ENCODE measurements around the gene GALNT11. TPM values are rescaled to one million over a fixed set of nuclear protein-coding genes. Genes with fewer than 3 reads are reported as not detected.
"Not testable (repeated sequence)": the region's sequence is repeated elsewhere in the genome, so short reads cannot be mapped to it uniquely, and the experiment has no call there.

GALNT11 gene
- total RNA-seq, 1 donor from 2014 or later, result 57.7 TPM

DNA sequence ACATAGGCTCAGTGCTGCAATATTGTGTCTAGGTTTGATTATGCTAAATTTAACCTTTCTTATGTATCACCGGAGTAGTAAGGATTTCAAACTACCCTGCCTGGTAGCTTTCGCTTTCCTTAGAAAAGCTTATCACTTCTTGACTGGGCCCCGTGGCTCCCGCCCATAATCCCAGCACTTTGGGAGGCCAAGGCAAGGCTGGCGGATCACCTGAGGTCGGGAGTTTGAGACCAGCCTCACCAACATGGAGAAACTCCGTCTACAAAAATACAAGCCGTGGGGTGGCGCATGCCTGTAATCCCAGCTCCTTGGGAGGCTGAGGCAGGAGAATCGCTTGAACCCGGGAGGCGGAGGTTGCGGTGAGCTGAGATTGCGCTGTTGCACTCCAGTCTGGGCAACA is 49.9 kb downstream of the GALNT11 start:
- not testable (repeated sequence) for DNase-seq

DNA sequence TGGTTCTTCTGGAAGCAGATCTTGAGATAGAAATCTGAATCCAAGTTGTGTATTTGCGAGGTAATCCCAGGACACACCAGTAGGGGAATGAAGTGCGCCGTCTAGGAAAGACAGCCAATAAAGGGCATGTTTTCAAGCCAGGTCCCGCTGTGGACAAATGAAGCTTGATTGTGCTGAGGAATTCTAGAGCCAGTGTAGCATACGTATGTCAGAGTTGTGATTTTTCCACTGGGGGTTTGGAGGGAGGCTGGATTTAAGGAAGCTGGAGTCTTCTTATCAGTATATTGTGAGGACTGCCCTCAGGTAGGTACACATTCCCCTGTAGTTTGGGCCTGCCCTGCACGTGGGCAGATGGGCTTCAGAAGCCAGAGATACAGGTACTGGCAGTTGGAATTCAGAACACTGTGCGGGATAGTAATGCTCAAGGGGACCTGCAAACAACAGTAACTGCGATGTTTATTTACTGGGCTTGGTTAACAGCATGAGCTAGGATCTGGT is 50.9 kb downstream of the GALNT11 start:
- DNase-seq, result no peak

DNA sequence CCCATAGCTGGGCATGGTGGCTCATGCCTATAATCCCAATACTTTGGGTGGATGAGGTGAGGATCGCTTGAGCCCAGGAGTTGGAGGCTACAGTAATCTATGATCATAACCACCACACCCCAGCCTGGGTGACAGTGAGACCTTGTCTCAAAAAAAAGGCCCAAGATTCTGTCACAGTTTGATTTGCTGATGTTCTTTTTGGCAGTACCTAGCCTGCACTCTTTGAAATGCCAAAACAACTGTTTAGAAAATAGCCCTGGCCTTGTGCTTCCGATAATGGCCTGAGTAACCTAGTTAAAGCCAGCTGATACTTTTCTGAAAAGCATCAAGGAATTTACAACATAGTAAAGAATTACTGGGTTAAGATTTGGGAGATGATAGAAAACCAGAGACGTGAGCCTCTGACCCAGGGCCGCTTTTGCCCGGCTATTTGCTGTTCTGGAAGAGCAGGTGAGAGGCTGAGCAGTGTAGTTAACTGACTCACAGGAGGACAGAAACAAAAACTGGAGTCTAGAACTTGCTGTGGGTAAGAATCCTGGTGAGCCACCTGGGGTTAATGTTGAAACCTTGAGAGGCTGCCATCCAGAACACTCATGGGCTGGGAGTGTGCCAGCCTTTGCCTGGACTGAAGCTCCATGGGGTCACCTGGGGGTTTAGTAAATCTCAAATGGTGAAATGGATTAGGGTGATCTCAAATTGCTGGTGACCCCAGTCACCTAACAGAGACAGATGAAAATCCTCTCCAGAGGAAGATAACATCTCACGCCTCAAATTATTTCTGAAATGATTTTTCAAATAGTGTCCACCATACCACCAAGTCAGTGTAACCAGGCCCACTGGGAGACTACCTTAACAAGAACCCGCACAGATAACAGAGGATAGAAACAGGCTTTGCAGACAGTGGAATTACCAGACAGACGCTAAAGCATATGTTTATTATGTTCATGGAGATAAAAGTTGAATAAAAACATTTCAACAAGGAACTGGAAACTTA is 51.8 kb downstream of the GALNT11 start:
- no peak for DNase-seq

DNA sequence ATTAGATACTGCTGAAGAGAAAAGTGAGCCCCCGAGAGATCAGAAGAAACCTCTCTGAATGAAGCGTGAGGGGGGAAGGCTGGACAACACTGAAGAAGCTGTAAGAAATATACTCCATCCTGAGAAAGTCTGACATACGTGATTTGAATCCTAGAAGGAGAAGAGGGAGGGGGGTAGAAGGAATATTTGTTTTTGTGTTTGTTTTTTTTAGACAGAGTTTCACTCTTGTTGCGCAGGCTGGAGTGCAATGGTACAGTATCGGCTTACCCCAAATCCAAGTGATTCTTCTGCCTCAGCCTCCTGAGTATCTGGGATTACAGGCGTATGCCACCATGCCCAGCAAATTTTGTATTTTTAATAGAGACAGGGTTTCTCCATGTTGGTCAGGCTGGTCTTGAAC is 52.6 kb downstream of the GALNT11 start:
- DNase-seq, result no peak

DNA sequence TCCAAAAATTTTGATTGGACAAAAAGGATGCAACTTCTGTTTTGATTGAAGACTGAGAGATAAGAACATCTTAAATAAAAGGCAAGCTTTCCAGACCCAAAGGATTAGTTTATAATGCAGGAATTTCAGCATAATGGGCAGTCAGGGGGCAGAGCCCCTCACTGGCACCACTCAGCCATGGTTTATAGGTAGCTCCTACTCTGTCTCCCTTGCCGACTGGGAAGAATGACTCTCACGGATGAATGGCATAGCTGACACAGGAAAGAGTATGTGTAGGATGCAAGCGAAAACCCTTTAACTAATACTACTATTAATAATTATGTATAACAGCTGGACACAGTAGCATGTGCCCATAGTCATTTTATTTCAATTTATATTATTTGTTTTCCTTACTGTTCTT is 53.3 kb downstream of the GALNT11 start:
- DNase-seq, result no peak

- no peak for DNase-seq
These were observed 55.6 kb downstream of the GALNT11 start for GRCh38 chr7:152081088-152081487.

DNA sequence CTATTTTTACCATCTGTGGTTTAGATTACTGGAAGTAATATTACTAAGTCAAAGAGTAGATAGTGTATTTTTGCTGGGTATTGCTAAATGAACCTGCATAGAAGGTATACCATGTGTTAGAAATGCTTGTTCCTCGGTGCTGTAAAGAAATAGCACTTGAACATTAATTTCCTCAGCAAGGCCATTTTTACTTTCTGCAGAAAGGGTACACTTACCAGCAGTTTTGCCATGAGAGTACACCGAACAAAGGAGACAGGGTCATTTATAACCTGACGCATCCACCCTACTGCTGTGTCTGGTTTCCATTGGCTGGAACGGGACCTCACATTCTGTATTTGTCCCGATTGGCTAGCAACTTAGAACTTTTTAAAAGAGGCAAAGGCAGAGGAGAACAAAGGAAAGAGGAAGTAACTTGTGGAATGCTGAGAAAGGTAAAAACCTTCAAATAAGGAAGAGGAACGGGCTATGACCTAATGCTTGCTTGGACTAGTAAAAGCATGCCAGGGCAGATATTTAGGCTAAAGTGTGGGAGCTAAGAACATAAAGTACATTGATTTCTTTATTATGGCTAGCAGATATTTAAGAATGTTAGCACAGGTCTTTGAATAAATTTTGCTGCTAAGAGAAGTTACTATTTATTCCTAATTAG is 56.7 kb downstream of the GALNT11 start:
- not testable (repeated sequence) for DNase-seq

GRCh38 chr7:152085131-152085530 is 59.7 kb downstream of the GALNT11 start:
- DNase-seq, result no peak

GRCh38 chr7:152086513-152086912 is 61.0 kb downstream of the GALNT11 start:
- DNase-seq, result no peak

DNA sequence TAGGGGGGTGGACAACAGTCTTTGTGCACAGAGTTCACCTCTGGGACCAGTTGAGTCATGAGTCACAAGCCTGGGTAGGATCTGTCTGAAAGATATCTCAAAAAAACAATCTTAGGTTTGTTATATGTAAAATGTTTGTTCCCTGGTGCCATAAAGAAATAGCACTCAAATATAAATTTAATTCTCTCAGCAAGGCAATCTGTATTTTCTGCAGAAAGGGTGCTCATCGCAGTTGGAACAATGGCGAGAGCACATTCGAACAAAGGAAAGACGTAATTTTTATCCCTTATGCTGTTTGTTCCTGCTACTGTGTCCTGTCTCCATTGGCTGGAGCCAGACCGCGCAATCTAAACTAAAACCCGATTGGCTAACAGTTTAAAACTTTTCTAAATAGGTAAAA is 63.7 kb downstream of the GALNT11 start:
- DNase-seq, result no peak

DNA sequence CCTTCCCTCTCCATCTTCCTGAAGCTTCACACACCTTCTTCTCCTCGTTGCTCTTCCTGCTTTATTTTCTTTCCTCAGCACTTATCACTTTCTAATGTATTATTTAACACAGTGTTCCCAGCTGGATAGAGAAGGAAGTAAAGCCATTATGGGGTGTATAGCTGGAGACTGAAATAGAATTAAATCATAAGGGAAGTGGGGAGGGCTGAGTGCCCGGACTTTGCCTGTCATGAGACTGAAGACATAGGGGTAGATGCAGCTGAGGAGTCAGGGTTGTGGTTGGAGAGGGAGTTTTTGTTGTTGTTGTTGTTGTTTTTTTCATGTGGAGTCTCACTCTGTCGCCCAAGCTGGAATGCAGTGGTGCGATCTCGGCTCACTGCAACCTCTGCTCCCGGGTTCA is 65.3 kb downstream of the GALNT11 start:
- DNase-seq, result no peak

DNA sequence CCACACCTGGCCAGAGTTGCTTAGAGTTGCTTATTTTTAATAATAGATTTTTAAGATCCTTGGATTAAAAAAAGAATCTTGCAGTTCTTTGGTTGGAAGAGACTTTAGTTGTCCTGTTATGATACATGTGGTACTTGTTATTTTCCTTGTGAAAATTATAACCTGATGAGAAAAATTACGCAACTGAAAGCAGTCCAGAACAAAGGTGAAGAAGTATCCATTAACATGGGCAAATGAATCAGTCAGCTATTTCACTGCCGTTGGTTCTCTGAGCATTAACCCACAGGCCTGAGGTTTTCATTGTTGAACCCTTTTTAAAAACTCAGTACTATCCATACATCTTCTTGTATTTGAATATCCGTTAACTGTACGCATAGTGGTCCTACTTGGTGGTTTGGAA is 68.2 kb downstream of the GALNT11 start:
- no peak for DNase-seq

GRCh38 chr7:152095771-152096170 is 70.3 kb downstream of the GALNT11 start:
- no peak for DNase-seq

DNA sequence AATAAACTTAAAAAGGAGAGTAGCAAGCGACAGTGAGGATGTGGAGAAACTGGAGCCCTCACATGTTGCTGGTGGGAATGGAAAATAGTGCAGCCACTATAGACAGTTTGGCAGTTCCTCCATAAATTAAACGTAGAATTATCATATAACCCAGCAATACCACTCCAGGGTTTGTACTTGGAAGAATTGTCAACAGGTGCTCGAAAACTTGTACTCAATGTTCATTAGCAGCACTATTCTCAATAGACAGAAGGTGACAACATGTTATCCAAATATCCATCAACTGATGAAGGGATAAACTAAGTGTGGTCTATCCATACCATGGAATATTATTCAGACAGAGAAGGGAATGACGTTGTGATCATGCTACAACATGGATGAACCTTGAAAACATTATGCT is 71.9 kb downstream of the GALNT11 start:
- no peak for DNase-seq

- DNase-seq, result no peak
These were observed 77.6 kb downstream of the GALNT11 start for GRCh38 chr7:152103066-152103465.

- DNase-seq, result no peak
These were observed 78.2 kb downstream of the GALNT11 start for GRCh38 chr7:152103691-152104090.

GRCh38 chr7:152105205-152105604 is 79.7 kb downstream of the GALNT11 start:
- no peak for DNase-seq

DNA sequence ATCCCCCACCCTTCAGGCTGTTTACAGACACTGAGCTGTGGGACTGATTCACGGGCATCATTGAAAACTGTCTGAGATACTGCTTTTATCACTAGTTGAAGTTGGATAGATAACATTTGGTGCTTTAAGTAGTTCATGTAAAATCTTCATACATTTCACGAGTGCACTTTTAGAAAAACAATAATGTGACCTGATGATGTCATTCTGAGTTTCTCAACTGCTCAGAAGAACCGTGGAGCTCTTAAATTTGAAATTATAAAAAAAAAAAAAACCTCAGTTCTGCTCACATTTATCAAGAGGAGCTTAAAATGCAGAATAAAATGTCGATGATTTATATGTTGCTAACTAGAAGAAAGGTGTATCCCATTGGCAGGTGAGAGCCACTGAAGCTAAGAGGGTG is 81.5 kb downstream of the GALNT11 start:
- no peak for DNase-seq

- DNase-seq, result no peak
These were observed 82.5 kb downstream of the GALNT11 start for GRCh38 chr7:152107945-152108344.

DNA sequence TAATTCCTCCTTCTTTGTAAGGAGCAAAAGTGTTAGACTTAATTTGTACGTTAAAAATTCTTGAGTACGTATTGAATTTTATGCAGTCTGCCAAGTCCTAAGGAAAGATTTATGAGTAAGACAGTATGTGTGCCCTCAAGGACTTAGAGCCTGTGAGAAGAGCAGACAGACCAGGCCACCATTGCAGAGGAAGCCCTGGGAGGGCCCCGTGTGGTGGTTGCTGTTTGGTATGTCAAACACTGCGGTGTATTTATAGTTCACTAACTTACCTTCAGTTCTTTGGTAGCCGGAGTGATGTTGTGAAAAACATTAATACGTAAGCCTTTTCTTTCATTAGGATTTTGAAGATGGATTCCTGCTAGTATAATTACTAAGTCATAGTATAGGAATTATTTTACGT is 82.9 kb downstream of the GALNT11 start:
- DNase-seq, result no peak

DNA sequence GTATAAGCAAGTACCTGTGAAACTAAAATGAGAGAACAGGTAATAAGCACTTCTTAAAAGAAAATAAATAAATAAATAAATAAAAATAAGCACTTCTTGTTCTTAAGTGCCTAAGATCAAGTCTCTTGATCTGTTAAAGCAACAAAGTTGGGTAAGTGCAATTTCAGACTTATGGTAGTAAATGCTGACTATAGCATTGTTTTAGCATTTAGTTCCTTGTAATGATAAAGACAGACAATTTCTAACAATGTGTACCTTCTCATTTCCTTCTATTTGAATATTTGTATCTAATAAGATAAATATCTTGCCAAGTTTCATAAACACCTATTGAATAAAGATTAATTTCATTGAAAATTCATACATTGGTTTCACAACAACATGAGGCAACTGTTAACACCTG is 87.4 kb downstream of the GALNT11 start:
- DNase-seq, result no peak

DNA sequence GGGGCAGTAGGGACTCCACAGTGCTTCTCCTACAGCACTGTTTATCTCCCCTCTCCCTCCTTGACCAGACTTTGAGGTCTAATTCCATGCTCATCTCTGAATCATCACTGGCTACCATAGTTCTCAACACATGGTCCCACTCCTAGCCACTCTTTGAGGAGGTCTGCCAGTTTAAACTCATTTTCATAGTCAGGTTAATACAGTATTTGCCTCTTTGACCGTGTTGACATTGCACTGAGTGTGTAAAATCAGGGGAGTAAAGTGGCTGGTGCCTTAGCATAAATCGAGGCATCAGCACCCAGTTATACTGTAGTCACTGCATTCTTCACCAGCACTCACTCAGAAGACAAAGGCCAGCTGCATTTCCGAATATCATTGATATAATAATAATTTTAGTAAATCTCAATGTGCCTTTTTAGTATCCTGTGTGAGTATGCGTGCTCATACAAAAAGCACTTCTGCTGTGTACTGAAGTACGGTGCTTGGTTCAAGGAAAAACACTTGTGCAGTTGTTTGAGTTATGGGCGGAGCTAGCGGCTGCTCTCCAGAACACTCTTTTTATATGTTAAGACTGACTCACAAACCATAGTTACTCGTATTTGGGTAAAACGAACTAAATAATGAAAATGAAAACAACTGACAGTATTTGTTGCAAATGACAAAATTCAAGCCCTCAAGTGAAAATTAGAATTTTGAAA is 89.7 kb downstream of the GALNT11 start:
- no peak for DNase-seq

- DNase-seq, result no peak
These were observed 91.9 kb downstream of the GALNT11 start for GRCh38 chr7:152117356-152117755.
